Colonic mucosa (tissue), 4 donors: Measurements from ENCODE around the gene LCE3A. TPM values are rescaled to one million over a fixed set of nuclear protein-coding genes. Genes with fewer than 3 reads are reported as not detected.
A peak's percentile ranks its signal among the peaks of the same experiment; 100 is the strongest.

ENCODE experiments used
- DNase-seq: peaks from one replicate; pipeline ENCODE4 v3.0.0-alpha.2; 2020
- H3K27ac ChIP-seq: fragments of 200-600 bp; one replicate; pipeline ENCODE4 v1.8.0; 2021
- H3K27me3 ChIP-seq: fragments of 200-600 bp; one replicate; pipeline ENCODE4 v1.8.0; 2021
- H3K36me3 ChIP-seq: fragments of 200-600 bp; one replicate; pipeline ENCODE4 v1.8.0; 2021
- H3K4me1 ChIP-seq: fragments of 200-600 bp; one replicate; pipeline ENCODE4 v1.8.0; 2021; ENCODE audit warnings: mild to moderate bottlenecking
- H3K4me3 ChIP-seq: fragments of 200-600 bp; one replicate; pipeline ENCODE4 v1.8.0; 2021
- H3K9ac ChIP-seq, 2 donors: one replicate each; pipeline ENCODE4 v1.7.0; 2013; ENCODE audit warnings: control low read depth in 2 of 2, low read depth in 2 of 2, low read length in 2 of 2
- H3K9me3 ChIP-seq: fragments of 200-600 bp; one replicate; pipeline ENCODE4 v1.8.0; 2021
- intact Hi-C: fragments of 100-400 bp; cut with DNase I; formaldehyde crosslinking; loops from one replicate; pipeline ENCODE4 v1.14.1; 2022
- total RNA-seq, 2 donors: library from RNA; stranded (reverse); fragmentation: NEBNext Ultra II Directional in 1 of 2; extraction: Animal tissue kit (Norgen Biotek cat#: 25700) in 1 of 2; gene quantifications; one replicate each; pipeline ENCODE4 v1.2.1, GENCODE V29; 2021
- TF ChIP-seq, protein P1 (sequence below): fragments of 200-600 bp; IDR thresholded peaks from one replicate; pipeline ENCODE4 v1.8.0; 2022; ENCODE audit warnings: antibody characterized with exemption, mild to moderate bottlenecking
- donor health status: healthy.
- donor health status: DM: no; HTN: no; CAD: no.
- donor health status: DM: no; HTN: no; CAD: no.

Gene LCE3A
- total RNA-seq, 2 donors from 2014 or later, result not detected

GRCh38 chr1:152656459-152656858, 33.6 kb upstream of the LCE3A start:
- Histone ChIP-seq H3K36me3 (no peaks in the 10 kb centered on the region), H3K9me3 (no peaks in the 10 kb centered on the region), H3K4me1 (no peaks in the 10 kb centered on the region), H3K27me3 (no peaks in the 10 kb centered on the region), H3K9ac (no peak overlapping the region), H3K4me3 (no peak overlapping the region), H3K27ac (no peak overlapping the region)
- no peak for DNase-seq
- intact Hi-C loops, result no loop called here
- TF ChIP-seq, protein P1, sequence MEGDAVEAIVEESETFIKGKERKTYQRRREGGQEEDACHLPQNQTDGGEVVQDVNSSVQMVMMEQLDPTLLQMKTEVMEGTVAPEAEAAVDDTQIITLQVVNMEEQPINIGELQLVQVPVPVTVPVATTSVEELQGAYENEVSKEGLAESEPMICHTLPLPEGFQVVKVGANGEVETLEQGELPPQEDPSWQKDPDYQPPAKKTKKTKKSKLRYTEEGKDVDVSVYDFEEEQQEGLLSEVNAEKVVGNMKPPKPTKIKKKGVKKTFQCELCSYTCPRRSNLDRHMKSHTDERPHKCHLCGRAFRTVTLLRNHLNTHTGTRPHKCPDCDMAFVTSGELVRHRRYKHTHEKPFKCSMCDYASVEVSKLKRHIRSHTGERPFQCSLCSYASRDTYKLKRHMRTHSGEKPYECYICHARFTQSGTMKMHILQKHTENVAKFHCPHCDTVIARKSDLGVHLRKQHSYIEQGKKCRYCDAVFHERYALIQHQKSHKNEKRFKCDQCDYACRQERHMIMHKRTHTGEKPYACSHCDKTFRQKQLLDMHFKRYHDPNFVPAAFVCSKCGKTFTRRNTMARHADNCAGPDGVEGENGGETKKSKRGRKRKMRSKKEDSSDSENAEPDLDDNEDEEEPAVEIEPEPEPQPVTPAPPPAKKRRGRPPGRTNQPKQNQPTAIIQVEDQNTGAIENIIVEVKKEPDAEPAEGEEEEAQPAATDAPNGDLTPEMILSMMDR, result no peak

DNA sequence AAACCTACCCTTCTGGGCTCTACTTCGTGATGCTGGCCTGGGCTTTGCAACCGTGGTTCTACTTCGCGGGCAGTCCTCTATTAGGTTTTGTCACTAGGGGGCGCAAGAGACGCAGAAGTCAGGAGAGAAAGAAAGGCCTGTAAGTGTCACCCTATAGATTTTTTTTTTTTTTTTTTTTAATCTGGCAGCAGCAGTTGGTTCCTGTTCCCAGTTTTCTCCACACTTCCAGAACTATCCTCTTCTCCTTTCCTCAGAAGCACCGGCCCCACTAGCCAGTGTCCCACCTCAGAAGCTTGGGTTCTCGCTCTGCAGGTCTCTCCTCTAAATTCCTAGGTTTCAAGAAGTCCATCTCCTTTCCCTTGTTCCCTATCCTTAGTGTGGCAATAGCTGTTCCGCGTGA, 31.2 kb upstream of the LCE3A start:
- Histone ChIP-seq H3K27ac (no peak overlapping the region), H3K36me3 (no peaks in the 10 kb centered on the region), H3K4me1 (no peaks in the 10 kb centered on the region), H3K4me3 (no peak overlapping the region), H3K9ac (no peak overlapping the region), H3K27me3 (no peaks in the 10 kb centered on the region), H3K9me3 (no peaks in the 10 kb centered on the region)
- intact Hi-C loops, result no loop called here
- DNase-seq, result peak; percentile 72
- TF ChIP-seq, protein P1, result peak; percentile 57

DNA sequence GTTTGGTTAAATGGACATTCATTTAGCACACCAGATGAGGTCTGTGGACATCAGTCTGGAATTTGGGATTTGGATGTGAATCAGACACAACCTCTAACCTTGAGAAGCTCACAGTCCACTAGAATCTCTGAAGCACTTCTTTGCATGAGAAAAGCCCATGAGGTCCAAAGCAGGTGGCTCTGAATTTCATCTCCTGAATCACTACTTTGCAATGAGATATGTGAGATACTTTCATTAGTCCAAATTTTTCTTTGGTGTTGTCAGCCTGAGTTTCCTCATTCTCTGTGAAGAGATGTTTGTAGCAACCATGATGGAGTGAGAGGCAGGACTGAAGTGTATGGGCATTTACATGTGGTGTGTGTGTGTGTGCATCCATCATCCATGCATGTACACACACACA, 23.8 kb upstream of the LCE3A start:
- Histone ChIP-seq H3K36me3 (no peaks in the 10 kb centered on the region), H3K27me3 (no peaks in the 10 kb centered on the region), H3K27ac (no peak overlapping the region), H3K9ac (no peak overlapping the region), H3K4me1 (no peaks in the 10 kb centered on the region), H3K4me3 (no peak overlapping the region), H3K9me3 (no peaks in the 10 kb centered on the region)
- no peak for DNase-seq
- TF ChIP-seq, protein P1, result no peak
- intact Hi-C loops, result no loop called here

DNA sequence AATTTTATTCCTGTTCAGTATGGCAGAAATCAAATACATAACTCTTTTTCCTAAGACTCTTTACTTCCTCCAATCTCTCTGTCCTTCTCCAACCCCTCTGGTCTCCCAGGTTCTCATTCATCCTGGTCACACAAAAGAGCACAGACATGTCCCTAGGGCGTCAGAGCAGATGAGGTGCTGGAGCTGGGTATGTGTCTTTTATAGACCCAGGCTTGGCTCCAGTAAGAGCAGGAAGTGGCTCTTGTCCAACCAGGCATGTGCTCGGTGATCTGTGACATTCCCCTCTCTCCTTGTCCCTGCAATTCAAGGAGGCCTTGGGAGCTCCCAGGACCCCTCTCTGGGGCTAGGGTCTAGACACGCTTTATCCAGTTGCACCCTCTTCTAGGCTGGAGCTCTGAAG, 22.2 kb upstream of the LCE3A start:
- Histone ChIP-seq H3K27ac (no peak overlapping the region), H3K9ac (no peak overlapping the region), H3K27me3 (no peaks in the 10 kb centered on the region), H3K9me3 (no peaks in the 10 kb centered on the region), H3K4me3 (no peak overlapping the region), H3K36me3 (no peaks in the 10 kb centered on the region), H3K4me1 (no peaks in the 10 kb centered on the region)
- intact Hi-C loops, result no loop called here
- TF ChIP-seq, protein P1, result no peak
- DNase-seq, result no peak

- Histone ChIP-seq H3K4me1 (no peaks in the 10 kb centered on the region), H3K9ac (no peak overlapping the region), H3K9me3 (no peaks in the 10 kb centered on the region), H3K36me3 (no peaks in the 10 kb centered on the region), H3K27ac (no peak overlapping the region), H3K4me3 (no peak overlapping the region), H3K27me3 (no peaks in the 10 kb centered on the region)
- intact Hi-C loops, result no loop called here
- DNase-seq, result no peak
- TF ChIP-seq, protein P1, result no peak
Observed at GRCh38 chr1:152643945-152644344, 21.0 kb upstream of the LCE3A start.

GRCh38 chr1:152640351-152640750, 17.4 kb upstream of the LCE3A start:
- H3K27ac ChIP-seq, result no peak overlapping the region
- H3K4me1 ChIP-seq, result no peaks in the 10 kb centered on the region
- intact Hi-C loops, result no loop called here
- TF ChIP-seq, protein P1, result no peak
- no peak for DNase-seq
- no peaks in the 10 kb centered on the region for H3K27me3 ChIP-seq
- H3K4me3 ChIP-seq, result no peak overlapping the region
- H3K9me3 ChIP-seq, result no peaks in the 10 kb centered on the region
- no peak overlapping the region for H3K9ac ChIP-seq
- H3K36me3 ChIP-seq, result no peaks in the 10 kb centered on the region
